ENCODE results near the gene ATP2B2.

The ATP2B2 gene

DNA sequence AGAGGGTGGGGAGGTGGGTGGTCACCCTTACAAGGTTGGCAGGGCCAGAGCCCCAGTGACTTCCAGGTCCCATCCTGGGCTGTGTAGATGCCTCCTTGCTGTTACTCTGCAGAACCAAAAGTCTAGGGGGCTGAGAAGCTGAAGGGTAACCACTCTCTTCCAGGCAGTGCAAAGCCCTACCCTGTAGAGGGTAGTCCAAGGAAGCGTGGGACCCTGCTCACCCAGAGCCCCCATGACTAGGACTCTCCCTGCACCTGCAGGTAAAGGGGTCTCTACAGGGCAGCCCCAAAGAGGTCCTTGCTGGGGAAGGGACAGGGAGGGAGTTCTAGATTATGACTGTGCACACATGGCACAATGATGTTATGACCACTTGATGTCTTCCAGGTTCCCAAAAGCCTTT, 226.9 kb downstream of the ATP2B2 start:
- no peak for DNase-seq (ENCODE audit: low read depth)

DNA sequence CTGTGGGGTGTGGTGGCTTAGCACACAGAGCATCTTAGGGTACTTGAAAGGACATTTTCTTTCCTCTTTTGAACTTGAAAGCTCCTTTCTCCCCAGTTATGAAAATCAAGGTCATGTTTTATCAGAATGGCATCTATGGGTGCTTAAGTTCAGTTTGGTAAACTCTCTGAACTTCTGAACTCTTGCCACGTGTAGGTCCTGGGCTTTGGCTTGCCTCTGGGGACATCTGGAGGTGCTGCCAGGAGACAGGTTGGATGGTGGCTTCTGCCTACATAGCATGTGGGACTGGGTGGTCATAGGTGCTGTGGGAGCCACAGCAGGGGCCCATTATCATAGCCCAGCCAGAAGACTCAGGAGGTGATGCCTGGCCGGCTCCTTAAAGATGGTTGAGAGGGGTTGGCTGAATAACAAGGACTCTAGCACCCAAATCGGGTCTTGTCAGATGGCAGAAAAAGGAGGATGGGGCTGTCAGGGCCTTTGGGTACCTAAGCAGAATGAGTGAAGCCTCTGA, 228.2 kb downstream of the ATP2B2 start:
- DNase-seq (ENCODE audit: low read depth), result no peak

DNA sequence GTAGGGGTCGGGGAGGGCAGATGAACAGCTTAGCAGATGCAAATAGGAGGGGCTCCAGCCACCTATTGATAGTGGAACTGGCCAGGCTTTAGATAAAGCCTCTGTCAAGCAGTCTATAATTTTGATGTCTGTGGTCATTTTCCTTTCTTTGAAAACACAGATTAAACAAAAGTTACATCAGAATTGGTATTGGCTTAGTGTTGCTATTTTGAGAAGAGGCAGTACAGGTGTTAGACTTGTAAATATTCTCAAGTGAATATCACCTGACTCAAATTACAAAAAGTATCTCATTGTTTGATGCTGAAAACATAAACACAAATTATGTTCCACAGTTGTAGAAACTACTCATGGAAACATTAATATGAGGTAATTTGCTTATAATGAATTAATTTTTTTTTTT, 230.8 kb downstream of the ATP2B2 start:
- DNase-seq (ENCODE audit: low read depth), result no peak

All from HS-5 (cell line).